ENCODE data around the gene GTSF1L. TPM values are rescaled to one million over a fixed set of nuclear protein-coding genes. Genes with fewer than 3 reads are reported as not detected.

Gene GTSF1L
- total RNA-seq, 1 donor from 2014 or later: not detected

GRCh38 chr20:43752051-43752360 lies 25.2 kb upstream of the GTSF1L start:
- H2AFZ ChIP-seq (replicated peaks): no peak overlapping the region
- H3K4me3 ChIP-seq: no peak overlapping the region
- Mint-ChIP-seq H3K4me1 (peaks cover 5% of the 10 kb centered on the region), H3K9me3 (peaks cover 6% of the 10 kb centered on the region), H3K36me3 (no peaks in the 10 kb centered on the region), H3K27ac (no peak overlapping the region), H3K27me3 (ENCODE audit: insufficient read depth, low read depth) (peaks cover 10% of the 10 kb centered on the region), H3K4me3 (no peak overlapping the region)
- DNase-seq (ENCODE audit: low spot score): no peak
- no peaks in the 10 kb centered on the region for H4K20me1 ChIP-seq (ENCODE audit: low read depth)
- H3K27ac ChIP-seq: no peak overlapping the region
- no peaks in the 10 kb centered on the region for H3F3A ChIP-seq (ENCODE audit: low read depth)
- H3K9ac ChIP-seq: no peak overlapping the region
- H3K9me3 ChIP-seq (ENCODE audit: low read depth): no peaks in the 10 kb centered on the region
- no peaks in the 10 kb centered on the region for H3K27me3 ChIP-seq
- TF ChIP-seq, protein P1, sequence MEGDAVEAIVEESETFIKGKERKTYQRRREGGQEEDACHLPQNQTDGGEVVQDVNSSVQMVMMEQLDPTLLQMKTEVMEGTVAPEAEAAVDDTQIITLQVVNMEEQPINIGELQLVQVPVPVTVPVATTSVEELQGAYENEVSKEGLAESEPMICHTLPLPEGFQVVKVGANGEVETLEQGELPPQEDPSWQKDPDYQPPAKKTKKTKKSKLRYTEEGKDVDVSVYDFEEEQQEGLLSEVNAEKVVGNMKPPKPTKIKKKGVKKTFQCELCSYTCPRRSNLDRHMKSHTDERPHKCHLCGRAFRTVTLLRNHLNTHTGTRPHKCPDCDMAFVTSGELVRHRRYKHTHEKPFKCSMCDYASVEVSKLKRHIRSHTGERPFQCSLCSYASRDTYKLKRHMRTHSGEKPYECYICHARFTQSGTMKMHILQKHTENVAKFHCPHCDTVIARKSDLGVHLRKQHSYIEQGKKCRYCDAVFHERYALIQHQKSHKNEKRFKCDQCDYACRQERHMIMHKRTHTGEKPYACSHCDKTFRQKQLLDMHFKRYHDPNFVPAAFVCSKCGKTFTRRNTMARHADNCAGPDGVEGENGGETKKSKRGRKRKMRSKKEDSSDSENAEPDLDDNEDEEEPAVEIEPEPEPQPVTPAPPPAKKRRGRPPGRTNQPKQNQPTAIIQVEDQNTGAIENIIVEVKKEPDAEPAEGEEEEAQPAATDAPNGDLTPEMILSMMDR (IDR thresholded peaks at IDR 0.05): no peak
- H3K79me2 ChIP-seq (ENCODE audit: low read depth): no peaks in the 10 kb centered on the region
- no peaks in the 10 kb centered on the region for H3K36me3 ChIP-seq
- H3K4me1 ChIP-seq: no peaks in the 10 kb centered on the region
- H3K4me2 ChIP-seq: no peak overlapping the region

- H3K27ac Mint-ChIP-seq: no peak overlapping the region
- Histone ChIP-seq H3K4me2 (no peak overlapping the region), H3K4me1 (no peaks in the 10 kb centered on the region), H3K79me2 (ENCODE audit: low read depth) (no peaks in the 10 kb centered on the region), H2AFZ (replicated peaks) (no peak overlapping the region), H3K36me3 (no peaks in the 10 kb centered on the region), H3K27ac (no peak overlapping the region), H3K9ac (no peak overlapping the region), H3K27me3 (no peaks in the 10 kb centered on the region), H3K9me3 (ENCODE audit: low read depth) (no peaks in the 10 kb centered on the region), H3F3A (ENCODE audit: low read depth) (no peaks in the 10 kb centered on the region), H3K4me3 (no peak overlapping the region), H4K20me1 (ENCODE audit: low read depth) (no peaks in the 10 kb centered on the region)
- peaks cover 7% of the 10 kb centered on the region for H3K4me1 Mint-ChIP-seq
- H3K36me3 Mint-ChIP-seq: no peaks in the 10 kb centered on the region
- peaks cover 6% of the 10 kb centered on the region for H3K9me3 Mint-ChIP-seq
- TF ChIP-seq, protein P1 (IDR thresholded peaks at IDR 0.05): no peak
- TF ChIP-seq EZH2 (IDR thresholded peaks at IDR 0.05): no peak
- no peak for TF ChIP-seq EZH2phosphoT487 (IDR thresholded peaks at IDR 0.05)
- DNase-seq (ENCODE audit: low spot score): no peak
- peaks cover 10% of the 10 kb centered on the region for H3K27me3 Mint-ChIP-seq (ENCODE audit: insufficient read depth, low read depth)
- H3K4me3 Mint-ChIP-seq: no peak overlapping the region
Observed at GRCh38 chr20:43751167-43752050, 24.6 kb upstream of the GTSF1L start.

GRCh38 chr20:43750774-43751166 lies 24.0 kb upstream of the GTSF1L start:
- H3K4me3 ChIP-seq: no peak overlapping the region
- H3K27me3 Mint-ChIP-seq (ENCODE audit: insufficient read depth, low read depth): peaks cover 7% of the 10 kb centered on the region
- no peak overlapping the region for H2AFZ ChIP-seq (replicated peaks)
- no peak overlapping the region for H3K27ac Mint-ChIP-seq
- H3K79me2 ChIP-seq (ENCODE audit: low read depth): no peaks in the 10 kb centered on the region
- TF ChIP-seq, protein P1 (IDR thresholded peaks at IDR 0.05): no peak
- TF ChIP-seq EZH2 (IDR thresholded peaks at IDR 0.05) (no peak), EZH2phosphoT487 (IDR thresholded peaks at IDR 0.05) (no peak)
- H3K27ac ChIP-seq: no peak overlapping the region
- no peak overlapping the region for H3K9ac ChIP-seq
- H3K4me1 Mint-ChIP-seq: peaks cover 10% of the 10 kb centered on the region
- no peaks in the 10 kb centered on the region for H3K9me3 ChIP-seq (ENCODE audit: low read depth)
- DNase-seq (ENCODE audit: low spot score): no peak
- peaks cover 6% of the 10 kb centered on the region for H3K9me3 Mint-ChIP-seq
- H3K4me2 ChIP-seq: no peak overlapping the region
- no peaks in the 10 kb centered on the region for H3K4me1 ChIP-seq
- H3K36me3 Mint-ChIP-seq: no peaks in the 10 kb centered on the region
- no peaks in the 10 kb centered on the region for H3K36me3 ChIP-seq
- no peaks in the 10 kb centered on the region for H3K27me3 ChIP-seq
- H3F3A ChIP-seq (ENCODE audit: low read depth): no peaks in the 10 kb centered on the region
- H3K4me3 Mint-ChIP-seq: no peak overlapping the region
- no peaks in the 10 kb centered on the region for H4K20me1 ChIP-seq (ENCODE audit: low read depth)

Measured in neural progenitor cell (in vitro differentiated cells).